ENCODE measurements around the gene AHI1.

GRCh38 chr6:135304883-135305282 is 192.7 kb downstream of the AHI1 start:
- no peak for TF ChIP-seq CTCF (IDR thresholded peaks at IDR 0.05)
- TF ChIP-seq POLR2A (IDR thresholded peaks at IDR 0.05): no peak

Measured in testis (tissue), 2 donors.